Astrocyte of the hippocampus (primary cell): ENCODE results near the gene WNT4.

ENCODE experiments used
- DNase-seq: peaks from one replicate; pipeline ENCODE4 v3.0.0; 2011; ENCODE audit warnings: low read depth, low spot score

Gene WNT4

DNA sequence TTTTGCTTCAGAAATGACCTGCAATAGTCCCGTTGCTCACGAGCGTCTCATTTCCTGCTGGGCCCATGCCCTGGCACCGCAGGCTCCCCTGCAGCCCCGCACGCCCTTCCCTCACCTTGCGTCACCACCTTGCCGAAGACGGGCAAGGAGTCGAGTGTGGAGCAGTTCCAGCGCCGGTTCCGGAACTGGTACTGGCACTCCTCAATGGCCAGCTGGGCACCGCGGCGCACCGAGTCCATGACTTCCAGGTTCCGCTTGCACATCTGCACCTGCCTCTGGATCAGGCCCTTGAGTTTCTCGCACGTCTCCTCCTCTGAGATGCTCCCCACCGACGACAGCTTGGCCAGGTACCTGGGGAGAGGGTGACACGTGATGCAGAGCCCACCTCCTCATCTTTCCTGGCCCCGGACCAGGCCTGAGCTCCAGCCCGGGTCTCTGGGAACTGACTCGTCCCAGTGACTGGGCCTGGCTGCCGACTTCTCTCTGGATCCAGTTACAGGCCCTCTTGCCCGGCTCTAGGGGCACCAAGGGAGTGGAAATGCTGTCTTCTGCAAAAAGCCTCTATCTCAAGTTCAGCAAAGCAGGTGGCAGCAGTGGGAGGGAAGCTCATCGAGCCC is 13.3 kb downstream of the WNT4 start:
- no peak for DNase-seq

GRCh38 chr1:22128392-22128791 is 14.5 kb downstream of the WNT4 start:
- no peak for DNase-seq

- DNase-seq, result no peak
Measured at GRCh38 chr1:22127731-22128130, 15.2 kb downstream of the WNT4 start.

DNA sequence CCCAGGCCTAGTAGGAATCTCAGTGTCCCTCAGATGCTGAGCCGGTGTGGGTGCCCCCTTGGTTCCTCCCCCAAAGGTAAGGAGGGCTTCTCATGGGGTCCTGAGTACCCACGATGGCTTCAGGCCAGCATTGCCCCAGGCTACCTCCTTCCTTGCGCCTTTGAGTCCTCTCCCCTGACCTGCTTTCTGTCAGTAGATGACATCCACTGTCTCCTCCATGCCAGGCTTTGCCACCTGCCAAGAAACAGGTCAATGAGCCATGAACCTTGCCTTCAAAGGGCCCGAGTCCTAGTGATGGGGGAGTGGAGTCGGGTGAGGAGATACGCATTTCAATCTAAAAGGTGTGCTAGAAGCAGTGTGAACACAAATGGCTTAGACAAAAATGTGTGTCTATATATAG is 15.6 kb downstream of the WNT4 start:
- DNase-seq, result no peak

DNA sequence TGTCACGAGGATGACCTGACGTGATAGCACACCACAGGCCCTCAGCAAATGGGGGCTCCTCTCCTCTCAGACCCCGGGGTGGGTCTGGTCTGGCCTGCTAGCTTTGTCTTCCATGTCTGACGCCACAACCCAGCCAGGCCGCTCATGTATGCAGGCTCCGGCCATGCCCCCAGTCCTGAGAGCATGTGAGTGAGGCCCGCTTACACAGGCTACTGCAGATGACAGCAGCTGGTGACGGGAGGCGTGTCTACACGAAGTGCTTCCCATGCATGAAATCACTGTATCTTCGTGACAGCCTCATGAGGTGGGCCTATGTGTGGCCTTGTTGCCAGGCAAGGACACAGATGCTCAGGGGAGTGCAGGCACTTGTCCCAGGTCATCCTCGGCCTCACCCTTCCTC is 16.4 kb downstream of the WNT4 start:
- DNase-seq, result no peak

DNA sequence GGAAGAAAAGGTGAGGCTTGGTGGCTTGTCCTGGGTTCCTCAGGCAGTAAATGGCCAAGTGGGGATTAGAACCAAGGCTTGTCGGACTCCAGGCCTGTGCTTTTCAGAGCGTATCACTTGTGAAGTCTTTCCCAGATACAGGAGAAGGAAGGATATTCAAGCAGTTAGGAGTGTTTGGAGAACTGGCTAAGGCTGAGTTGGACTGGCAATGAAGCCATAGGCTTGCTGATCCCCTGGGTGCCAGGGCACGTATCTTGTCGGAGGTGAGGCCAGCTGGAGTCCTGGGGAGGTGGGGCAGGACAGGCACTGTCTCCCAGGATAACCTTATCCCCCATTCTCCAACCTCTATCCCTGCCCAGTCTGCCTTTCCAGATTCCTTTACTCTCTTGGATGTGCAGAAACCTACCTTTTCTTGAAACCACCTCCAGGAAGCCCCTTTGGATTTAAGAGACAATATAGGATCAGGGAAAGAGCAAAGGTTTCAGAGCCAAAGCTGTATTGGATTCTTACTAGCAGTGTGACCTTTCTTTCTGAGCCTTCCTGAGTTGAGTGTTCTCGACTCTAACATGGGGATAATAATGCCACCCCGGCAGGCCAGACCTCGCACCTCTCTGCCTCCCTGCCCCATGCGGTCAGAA is 18.2 kb downstream of the WNT4 start:
- no peak for DNase-seq

- no peak for DNase-seq
Measured at GRCh38 chr1:22123901-22124404, 18.9 kb downstream of the WNT4 start.

DNA sequence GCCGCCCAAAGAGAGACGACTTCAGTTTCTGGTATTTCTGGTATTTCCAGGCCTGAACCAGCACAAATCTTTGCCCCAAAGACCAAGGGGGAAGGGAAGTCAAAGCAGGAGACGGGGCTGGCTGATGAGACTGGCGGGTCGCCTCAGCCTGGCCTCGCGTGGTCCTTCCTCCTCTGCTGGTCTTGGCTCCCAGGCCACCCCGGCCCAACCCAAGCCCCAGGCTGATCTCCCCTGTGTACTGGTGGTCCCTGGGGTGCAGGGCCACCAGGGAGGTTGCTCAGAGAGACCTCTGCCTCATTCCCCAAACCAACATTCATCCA is 19.9 kb downstream of the WNT4 start:
- DNase-seq, result peak; percentile 45

GRCh38 chr1:22122273-22123070 is 20.4 kb downstream of the WNT4 start:
- no peak for DNase-seq

DNA sequence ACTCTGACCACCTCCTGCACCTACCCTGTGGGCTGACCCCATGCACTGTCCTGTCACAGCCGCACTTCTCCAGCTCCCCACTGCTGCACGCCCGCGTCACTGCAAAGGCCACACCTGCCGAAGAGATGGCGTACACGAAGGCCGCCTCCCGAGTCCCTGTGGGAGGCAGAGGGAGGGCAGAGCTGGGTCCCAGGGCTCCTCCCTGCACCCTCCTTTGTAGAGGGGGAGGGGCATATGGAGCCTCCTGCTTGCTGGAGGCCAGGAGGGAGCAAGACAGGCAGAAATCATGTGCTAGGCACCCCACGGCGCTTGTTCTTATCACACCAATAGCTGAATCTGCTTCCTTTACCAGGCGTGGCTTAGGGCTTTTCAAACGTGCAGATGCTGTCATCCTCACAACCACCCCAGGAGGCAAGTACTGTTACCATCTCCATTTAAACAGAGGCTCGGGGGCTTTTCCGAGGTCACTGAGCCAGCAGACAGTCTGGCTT is 21.4 kb downstream of the WNT4 start:
- DNase-seq, result no peak

- no peak for DNase-seq
Measured at GRCh38 chr1:22120469-22120790, 22.5 kb downstream of the WNT4 start.

DNA sequence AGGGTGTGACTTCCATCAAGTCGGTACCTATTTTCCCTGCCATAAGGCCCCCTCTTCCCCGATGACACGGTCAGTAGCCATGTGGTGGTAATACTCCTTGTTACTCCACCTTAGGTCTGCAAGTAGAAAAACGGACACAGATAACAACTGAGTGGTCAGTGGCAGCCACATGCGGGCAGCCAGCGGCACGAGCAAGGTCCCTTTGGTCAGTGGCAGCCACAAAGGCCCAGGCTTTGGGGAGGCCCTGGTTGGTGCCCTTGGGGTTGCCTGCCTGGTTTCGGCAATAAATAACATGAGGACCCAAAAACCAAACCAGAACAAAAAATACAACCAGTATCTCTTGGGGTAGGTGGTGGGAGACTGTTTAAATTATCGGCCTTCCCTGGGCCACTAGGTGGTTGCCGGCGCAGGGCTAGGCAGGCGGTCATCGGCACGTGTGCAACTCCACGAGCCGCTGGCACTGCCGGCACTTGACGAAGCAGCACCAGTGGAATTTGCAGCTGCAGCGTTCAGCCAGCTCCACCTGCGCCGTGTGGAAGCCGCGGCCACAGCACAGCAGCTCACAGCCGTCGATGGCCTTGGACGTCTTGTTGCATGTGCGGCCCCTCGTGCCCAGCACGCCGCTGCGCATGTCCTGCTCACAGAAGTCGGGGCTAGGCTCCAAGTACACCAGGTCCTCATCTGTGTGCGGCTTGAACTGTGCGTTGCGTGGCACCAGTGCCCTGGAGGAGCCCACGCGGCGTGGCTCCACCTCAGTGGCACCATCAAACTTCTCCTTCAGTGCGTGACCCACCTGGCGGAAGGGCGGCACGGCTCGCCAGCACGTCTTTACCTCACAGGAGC is 23.1 kb downstream of the WNT4 start:
- DNase-seq, result no peak

- no peak for DNase-seq
Measured at GRCh38 chr1:22118291-22118992, 24.5 kb downstream of the WNT4 start.

DNA sequence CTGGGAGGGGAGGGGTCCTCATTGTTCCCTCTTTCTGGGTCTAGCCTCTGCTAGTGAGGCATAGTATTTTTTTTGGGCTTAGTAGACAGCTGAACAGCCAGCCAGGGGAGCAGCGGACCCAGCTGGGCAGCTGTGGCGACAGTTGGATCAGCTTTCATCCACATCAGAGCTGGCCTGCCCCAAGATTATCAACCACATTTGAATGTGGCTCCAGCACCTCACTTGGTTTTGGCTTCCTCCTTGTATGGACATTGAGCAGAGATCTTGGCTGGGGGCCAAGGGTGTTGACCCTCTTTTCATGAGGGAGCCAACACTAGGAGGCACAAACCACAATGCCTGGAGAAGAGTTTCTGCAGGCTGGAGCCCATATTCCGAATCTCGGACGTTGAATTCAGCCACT is 25.0 kb downstream of the WNT4 start:
- DNase-seq, result peak; percentile 80

DNA sequence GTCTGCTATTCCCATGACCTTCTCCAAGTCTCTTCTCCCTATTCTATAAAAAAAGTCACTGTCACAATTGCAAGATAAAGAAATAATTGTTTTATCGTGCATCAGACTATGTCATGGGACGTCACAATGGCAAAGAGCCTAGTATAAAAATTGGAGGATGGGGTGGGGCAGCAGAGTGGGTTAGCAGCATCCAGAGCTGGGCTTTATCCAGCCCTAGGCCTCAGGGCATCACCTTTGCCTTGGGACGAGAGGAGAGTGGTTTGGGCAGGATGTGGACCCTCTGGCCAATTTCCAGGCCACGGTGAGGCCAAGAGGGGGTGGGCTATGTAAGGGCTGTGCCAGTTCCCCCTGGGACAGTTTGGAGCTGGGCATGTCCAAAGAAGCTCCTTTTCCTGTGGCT is 25.7 kb downstream of the WNT4 start:
- no peak for DNase-seq

GRCh38 chr1:22115286-22115685 is 27.6 kb downstream of the WNT4 start:
- no peak for DNase-seq

- peak; percentile 95 for DNase-seq
Measured at GRCh38 chr1:22114083-22115012, 28.5 kb downstream of the WNT4 start.

DNA sequence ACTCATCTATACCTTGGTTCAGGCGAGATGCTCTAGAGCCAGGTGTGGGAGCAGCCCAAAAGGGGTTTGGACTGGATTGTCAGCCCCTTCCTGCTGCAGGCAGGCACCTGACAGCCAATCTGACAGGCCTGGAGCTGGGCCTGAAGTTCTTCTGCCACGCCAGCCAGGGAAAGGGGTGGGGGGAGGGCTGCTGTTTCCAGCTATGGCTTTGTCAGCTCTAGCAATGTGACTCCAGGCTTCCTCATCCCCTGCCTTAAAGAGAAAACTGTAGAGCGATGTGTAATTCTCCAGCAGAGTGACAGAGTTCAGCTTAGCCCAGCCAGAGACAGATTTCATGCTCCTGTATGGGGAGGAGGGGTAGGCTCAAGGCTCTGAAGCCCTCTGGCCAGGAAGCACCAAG is 30.3 kb downstream of the WNT4 start:
- DNase-seq, result peak; percentile 57

- DNase-seq, result peak; percentile 72
Measured at GRCh38 chr1:22111620-22112019, 31.3 kb downstream of the WNT4 start.

- DNase-seq, result no peak
Measured at GRCh38 chr1:22111115-22111514, 31.8 kb downstream of the WNT4 start.
